ENCODE results near the gene CA9. TPM values are rescaled to one million over a fixed set of nuclear protein-coding genes. Genes with fewer than 3 reads are reported as not detected.

The CA9 gene
- total RNA-seq, 1 donor from 2014 or later: 2.9 TPM

DNA sequence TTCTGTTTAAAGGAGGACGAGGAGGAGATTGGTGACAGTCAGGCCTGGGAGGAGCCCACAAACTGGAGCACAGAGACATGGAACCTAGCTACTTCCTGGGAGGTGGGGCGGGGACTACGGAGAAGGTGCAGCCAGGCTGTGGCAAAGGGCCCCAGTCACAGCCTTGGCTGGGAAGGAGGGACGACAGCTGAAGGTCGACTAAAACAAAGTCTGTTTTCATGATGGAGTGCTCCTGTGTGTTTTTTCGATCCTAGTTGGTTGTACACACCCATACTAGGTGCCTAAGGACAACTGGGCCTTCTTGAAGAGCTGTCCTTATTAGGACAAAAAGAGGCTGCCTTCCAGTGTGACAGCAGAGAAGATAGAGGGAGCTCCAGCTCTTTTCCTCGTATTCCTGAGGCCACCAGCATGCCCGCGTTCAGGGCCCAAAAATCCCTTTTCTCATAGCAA, 12.7 kb upstream of the CA9 start:
- no peaks in the 10 kb centered on the region for H3K27me3 Mint-ChIP-seq (ENCODE audit: low read depth)
- H3K4me3 Mint-ChIP-seq (ENCODE audit: unreplicated experiment): peak overlapping the region; percentile 24
- peaks cover 79% of the 10 kb centered on the region for H3K4me1 Mint-ChIP-seq (ENCODE audit: low read depth)
- TF ChIP-seq, protein P1, sequence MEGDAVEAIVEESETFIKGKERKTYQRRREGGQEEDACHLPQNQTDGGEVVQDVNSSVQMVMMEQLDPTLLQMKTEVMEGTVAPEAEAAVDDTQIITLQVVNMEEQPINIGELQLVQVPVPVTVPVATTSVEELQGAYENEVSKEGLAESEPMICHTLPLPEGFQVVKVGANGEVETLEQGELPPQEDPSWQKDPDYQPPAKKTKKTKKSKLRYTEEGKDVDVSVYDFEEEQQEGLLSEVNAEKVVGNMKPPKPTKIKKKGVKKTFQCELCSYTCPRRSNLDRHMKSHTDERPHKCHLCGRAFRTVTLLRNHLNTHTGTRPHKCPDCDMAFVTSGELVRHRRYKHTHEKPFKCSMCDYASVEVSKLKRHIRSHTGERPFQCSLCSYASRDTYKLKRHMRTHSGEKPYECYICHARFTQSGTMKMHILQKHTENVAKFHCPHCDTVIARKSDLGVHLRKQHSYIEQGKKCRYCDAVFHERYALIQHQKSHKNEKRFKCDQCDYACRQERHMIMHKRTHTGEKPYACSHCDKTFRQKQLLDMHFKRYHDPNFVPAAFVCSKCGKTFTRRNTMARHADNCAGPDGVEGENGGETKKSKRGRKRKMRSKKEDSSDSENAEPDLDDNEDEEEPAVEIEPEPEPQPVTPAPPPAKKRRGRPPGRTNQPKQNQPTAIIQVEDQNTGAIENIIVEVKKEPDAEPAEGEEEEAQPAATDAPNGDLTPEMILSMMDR (IDR thresholded peaks at IDR 0.05): peak; percentile 84
- no peak for DNase-seq (ENCODE audit: low spot score)
- peak overlapping the region; percentile 90 for H3K27ac Mint-ChIP-seq (ENCODE audit: unreplicated experiment)
- H3K36me3 Mint-ChIP-seq (ENCODE audit: low read depth): peaks cover 10% of the 10 kb centered on the region
- no peaks in the 10 kb centered on the region for H3K9me3 Mint-ChIP-seq (ENCODE audit: low read depth)

DNA sequence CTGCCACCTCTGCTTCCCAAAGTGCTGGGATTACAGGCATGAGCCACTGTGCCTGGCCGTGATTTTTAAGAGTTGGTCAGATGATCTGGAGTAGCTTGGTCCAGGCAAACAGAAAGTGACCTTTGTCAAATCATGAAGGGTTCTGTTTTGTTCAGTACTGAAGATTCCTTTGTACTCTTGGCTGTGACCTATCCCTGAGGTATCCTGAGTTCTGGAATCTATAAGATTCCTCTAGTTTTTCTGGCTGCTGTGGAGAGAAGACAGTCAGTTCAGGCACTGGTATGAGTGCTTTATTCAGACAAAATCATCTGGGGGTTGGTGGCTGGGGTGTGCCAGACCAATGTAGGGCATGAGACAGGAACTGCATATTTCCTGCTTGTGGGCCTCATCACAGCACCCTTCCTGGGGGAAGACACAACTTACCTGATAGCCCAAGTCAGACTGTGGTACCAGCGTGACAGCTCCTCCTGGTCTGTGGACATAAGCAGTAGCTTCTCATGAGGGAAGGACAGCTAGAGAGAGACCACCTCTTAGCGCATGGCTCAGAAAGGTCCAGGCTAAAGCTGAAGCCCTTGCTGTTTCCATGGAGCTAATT, 11.9 kb upstream of the CA9 start:
- H3K9me3 Mint-ChIP-seq (ENCODE audit: low read depth): no peaks in the 10 kb centered on the region

DNA sequence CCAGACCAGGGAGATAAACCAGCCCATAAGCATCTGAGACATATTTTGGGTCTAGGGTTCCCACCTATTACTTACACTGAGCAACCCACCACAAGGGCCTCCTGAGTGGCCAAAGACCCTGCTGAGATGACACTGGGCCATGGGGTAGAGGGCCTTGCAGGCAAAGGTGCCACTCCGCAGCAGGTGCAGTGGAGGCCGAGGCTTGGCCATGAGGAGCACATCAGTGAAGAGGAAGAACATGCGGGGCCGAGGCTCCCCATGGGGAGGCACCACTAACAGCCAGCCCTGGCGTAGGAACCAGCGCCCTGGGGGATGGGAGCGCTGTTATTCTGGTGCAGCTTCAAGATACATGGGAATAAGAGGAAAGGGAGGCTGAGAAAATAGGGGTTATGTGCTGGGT, 11.3 kb upstream of the CA9 start:
- Mint-ChIP-seq H3K4me1 (ENCODE audit: low read depth) (peaks cover 74% of the 10 kb centered on the region), H3K4me3 (ENCODE audit: unreplicated experiment) (no peak overlapping the region), H3K27me3 (ENCODE audit: low read depth) (no peaks in the 10 kb centered on the region), H3K27ac (ENCODE audit: unreplicated experiment) (peak overlapping the region; percentile 63), H3K9me3 (ENCODE audit: low read depth) (no peaks in the 10 kb centered on the region), H3K36me3 (ENCODE audit: low read depth) (peaks cover 10% of the 10 kb centered on the region)
- TF ChIP-seq, protein P1 (IDR thresholded peaks at IDR 0.05): no peak
- DNase-seq (ENCODE audit: low spot score): no peak

More for the DNA sequence above, 11.9 kb upstream of the CA9 start:
- Mint-ChIP-seq H3K27ac (ENCODE audit: unreplicated experiment) (peak overlapping the region; percentile 63), H3K4me3 (ENCODE audit: unreplicated experiment) (no peak overlapping the region), H3K36me3 (ENCODE audit: low read depth) (peaks cover 10% of the 10 kb centered on the region), H3K27me3 (ENCODE audit: low read depth) (no peaks in the 10 kb centered on the region), H3K4me1 (ENCODE audit: low read depth) (peaks cover 80% of the 10 kb centered on the region)
- DNase-seq (ENCODE audit: low spot score): no peak
- TF ChIP-seq, protein P1 (IDR thresholded peaks at IDR 0.05): no peak

DNA sequence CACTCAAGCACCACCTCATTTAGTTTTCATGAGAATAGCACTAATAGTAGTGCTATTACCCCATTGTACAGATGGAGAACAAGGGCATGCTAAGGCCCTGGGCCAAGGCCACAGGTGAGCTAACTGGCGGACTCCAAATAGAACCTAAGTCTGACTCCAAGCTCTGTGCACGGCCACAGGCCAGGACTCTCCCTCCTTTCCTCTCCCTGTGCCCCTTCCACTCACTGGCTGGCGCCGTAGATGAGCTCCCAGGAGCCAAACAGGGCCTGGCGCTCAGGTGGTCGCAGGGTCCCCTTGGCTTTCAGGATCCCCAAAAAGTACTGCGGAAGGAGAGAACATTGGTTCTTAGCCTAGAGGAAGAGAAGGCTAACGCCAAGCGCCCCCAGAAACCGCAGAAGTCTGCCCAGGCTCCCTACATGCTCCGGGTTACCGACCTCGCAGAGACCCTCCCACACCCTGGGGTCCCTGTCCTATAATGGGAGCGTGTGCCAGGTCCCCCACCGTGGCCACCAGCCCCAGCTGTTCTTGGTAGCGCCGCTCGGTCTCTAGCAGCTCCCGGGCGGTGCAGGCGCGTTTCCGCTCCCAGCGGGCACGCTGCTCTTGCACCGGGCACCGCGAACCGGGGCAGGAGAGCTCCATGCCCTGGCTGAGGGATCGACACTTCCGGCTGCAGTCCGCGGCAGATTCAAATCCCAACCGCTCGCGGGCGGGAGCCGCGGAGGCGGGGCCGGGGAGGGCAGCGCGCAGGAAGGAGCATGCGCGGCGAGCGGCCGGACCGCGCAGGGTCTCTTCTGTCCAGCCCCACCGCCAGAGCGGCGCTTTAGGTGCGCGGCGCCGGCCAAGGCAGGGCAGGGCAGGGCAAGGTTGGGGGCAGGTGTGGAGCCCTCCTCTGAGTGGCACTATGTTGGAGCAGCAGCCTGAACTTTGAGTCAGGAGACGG, 8.9 kb upstream of the CA9 start, which contains the start of gene ARHGEF39:
Gene ARHGEF39 (minus strand): TSS at position 665 of the 940 bp plus-strand sequence. CDS start 26 bp downstream, at position 639.
- Mint-ChIP-seq H3K36me3 (ENCODE audit: low read depth) (peaks cover 10% of the 10 kb centered on the region), H3K27me3 (ENCODE audit: low read depth) (no peaks in the 10 kb centered on the region), H3K4me3 (ENCODE audit: unreplicated experiment) (peak within 1 kb of the TSS; percentile 73), H3K4me1 (ENCODE audit: low read depth) (peaks cover 75% of the 10 kb centered on the region), H3K9me3 (ENCODE audit: low read depth) (no peaks in the 10 kb centered on the region), H3K27ac (ENCODE audit: unreplicated experiment) (peak within 1 kb of the TSS; percentile 69)
- DNase-seq (ENCODE audit: low spot score): no peak
- TF ChIP-seq, protein P1 (IDR thresholded peaks at IDR 0.05): peak; percentile 64

DNA sequence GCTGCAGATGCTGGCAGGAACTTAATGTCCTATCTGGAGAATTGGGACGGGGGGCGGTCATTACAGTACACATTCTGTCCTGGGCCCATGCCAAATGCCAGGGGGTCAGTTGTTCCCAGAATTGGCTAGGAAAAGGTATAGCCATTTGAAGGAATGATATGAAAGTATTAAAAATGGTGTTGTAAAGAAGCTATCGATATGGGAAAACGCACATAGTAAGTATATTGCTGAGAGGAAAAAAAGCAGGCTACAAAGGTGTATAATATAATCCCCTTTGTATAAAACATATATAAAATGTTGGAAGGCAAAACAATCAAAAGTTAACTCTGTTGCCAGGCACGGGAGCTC, 8.3 kb upstream of the CA9 start:
- Mint-ChIP-seq H3K36me3 (ENCODE audit: low read depth) (peaks cover 10% of the 10 kb centered on the region), H3K9me3 (ENCODE audit: low read depth) (no peaks in the 10 kb centered on the region), H3K4me1 (ENCODE audit: low read depth) (peaks cover 70% of the 10 kb centered on the region), H3K27me3 (ENCODE audit: low read depth) (no peaks in the 10 kb centered on the region), H3K27ac (ENCODE audit: unreplicated experiment) (peak overlapping the region; percentile 51), H3K4me3 (ENCODE audit: unreplicated experiment) (peak overlapping the region; percentile 73)
- TF ChIP-seq, protein P1 (IDR thresholded peaks at IDR 0.05): no peak
- no peak for DNase-seq (ENCODE audit: low spot score)
